ENCODE results near the gene CEACAM16.

CEACAM16 gene

DNA sequence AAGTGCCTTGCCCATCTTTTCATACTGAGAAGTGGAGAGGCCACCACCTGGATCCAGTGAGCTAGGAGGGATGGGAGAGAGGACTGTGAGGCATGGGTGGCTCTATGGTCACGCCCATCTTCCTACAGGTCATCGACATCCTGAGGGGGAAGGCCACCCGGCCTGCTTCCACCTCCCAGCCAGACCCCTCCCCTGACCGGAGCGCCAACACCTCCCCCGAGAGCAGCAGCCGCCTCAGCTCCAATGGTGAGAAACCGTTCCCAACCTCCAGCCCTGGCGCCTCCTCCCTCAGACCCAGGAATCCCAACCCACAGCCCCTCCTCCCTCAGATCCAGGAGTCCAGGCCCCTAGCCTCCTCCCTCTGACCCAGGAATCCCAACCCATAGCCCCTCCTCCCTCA, 59.6 kb downstream of the CEACAM16 start:
- in situ Hi-C loops (cut with MboI; ENCODE audit: low pct_unique_long_range_greater_than_20kb, low sequenced_read_pairs, unreplicated experiment), result no loop called here
- TF ChIP-seq, protein P1, sequence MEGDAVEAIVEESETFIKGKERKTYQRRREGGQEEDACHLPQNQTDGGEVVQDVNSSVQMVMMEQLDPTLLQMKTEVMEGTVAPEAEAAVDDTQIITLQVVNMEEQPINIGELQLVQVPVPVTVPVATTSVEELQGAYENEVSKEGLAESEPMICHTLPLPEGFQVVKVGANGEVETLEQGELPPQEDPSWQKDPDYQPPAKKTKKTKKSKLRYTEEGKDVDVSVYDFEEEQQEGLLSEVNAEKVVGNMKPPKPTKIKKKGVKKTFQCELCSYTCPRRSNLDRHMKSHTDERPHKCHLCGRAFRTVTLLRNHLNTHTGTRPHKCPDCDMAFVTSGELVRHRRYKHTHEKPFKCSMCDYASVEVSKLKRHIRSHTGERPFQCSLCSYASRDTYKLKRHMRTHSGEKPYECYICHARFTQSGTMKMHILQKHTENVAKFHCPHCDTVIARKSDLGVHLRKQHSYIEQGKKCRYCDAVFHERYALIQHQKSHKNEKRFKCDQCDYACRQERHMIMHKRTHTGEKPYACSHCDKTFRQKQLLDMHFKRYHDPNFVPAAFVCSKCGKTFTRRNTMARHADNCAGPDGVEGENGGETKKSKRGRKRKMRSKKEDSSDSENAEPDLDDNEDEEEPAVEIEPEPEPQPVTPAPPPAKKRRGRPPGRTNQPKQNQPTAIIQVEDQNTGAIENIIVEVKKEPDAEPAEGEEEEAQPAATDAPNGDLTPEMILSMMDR (IDR thresholded peaks at IDR 0.05; ENCODE audit: extremely low read depth, insufficient read depth, missing control alignments), result no peak
- no peak for DNase-seq (ENCODE audit: low spot score)

DNA sequence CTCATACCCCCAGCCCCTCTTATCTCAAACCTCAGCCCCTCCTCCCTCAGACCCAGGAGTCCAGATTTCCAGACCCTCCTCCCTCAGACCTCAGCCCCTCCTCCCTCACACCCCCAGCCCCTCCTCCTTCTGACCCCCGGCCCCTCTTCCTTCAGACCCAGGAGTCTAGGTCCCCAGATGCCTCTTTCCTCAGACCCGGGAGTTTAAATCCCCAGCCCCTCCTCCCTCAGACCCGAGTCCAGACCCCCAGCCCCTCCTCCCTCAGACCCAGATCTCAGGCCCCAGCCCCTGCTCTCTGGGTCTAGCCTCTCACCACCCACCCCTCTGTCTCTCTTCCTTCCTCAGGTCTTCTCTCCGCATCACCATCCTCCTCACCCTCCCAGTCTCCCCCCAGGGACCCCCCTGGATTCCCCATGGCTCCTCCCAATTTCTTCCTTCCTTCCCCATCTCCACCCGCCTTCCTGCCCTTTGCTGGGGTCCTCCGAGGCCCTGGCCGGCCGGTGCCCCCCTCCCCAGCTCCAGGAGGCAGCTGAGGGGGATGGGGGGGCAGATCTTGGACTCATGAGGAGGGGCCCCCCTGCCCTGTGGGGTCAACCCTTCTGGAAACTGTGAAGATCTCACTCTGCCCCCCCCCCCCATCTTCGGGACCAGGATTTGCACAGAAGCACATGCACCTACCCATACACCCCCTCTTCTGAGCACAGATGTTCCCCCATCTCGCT, 60.3 kb downstream of the CEACAM16 start:
- in situ Hi-C loops (cut with MboI; ENCODE audit: low pct_unique_long_range_greater_than_20kb, low sequenced_read_pairs, unreplicated experiment), result no loop called here

More for the DNA sequence above, 60.3 kb downstream of the CEACAM16 start:
- TF ChIP-seq, protein P1 (IDR thresholded peaks at IDR 0.05; ENCODE audit: extremely low read depth, insufficient read depth, missing control alignments), result no peak
- no peak for DNase-seq (ENCODE audit: low spot score)
